GM19397 (cell line): ENCODE measurements around the gene PPP1R36.
"Not testable (repeated sequence)": the region's sequence is repeated elsewhere in the genome, so short reads cannot be mapped to it uniquely, and the experiment has no call there.

Experiments
- ATAC-seq: cut with Tn5 transposase; IDR thresholded peaks from one replicate; pipeline ENCODE4 v1.9.1; 2021; ENCODE audit warnings: mild to moderate bottlenecking, moderate library complexity; ENCODE audit not compliant: unreplicated experiment

The PPP1R36 gene

GRCh38 chr14:64517667-64518066 lies 32.1 kb upstream of the PPP1R36 start:
- ATAC-seq = not testable (repeated sequence)

GRCh38 chr14:64518229-64518628 lies 31.5 kb upstream of the PPP1R36 start:
- no peak for ATAC-seq

GRCh38 chr14:64520699-64521098 lies 29.1 kb upstream of the PPP1R36 start:
- no peak for ATAC-seq

GRCh38 chr14:64522591-64523355 lies 27.0 kb upstream of the PPP1R36 start:
- no peak for ATAC-seq

GRCh38 chr14:64525354-64525753 lies 24.4 kb upstream of the PPP1R36 start:
- ATAC-seq = no peak

- ATAC-seq = no peak
These were observed 18.2 kb upstream of the PPP1R36 start for GRCh38 chr14:64531567-64531966.

- ATAC-seq = no peak
These were observed 13.1 kb upstream of the PPP1R36 start for GRCh38 chr14:64536488-64537245.

GRCh38 chr14:64540208-64541202 lies 9.3 kb upstream of the PPP1R36 start, which contains the start of gene HSPA2:
Gene HSPA2 (plus strand): TSS chr14:64540741. CDS start chr14:64540850, 109 bp downstream.
- peak; percentile 96 for ATAC-seq

- ATAC-seq = no peak
These were observed 8.3 kb upstream of the PPP1R36 start for GRCh38 chr14:64541261-64541971.

- ATAC-seq = no peak
These were observed 7.6 kb upstream of the PPP1R36 start for GRCh38 chr14:64541972-64542835.

- no peak for ATAC-seq
These were observed 6.9 kb upstream of the PPP1R36 start for GRCh38 chr14:64542836-64543201.

GRCh38 chr14:64544607-64545312 lies 5.0 kb upstream of the PPP1R36 start:
- no peak for ATAC-seq

- ATAC-seq = no peak
These were observed 745 bp upstream of the PPP1R36 start for GRCh38 chr14:64549016-64549415.

GRCh38 chr14:64550621-64551333 lies 1.0 kb downstream of the PPP1R36 start:
- no peak for ATAC-seq

GRCh38 chr14:64554556-64554955 lies 4.8 kb downstream of the PPP1R36 start:
- ATAC-seq = no peak

GRCh38 chr14:64556526-64556925 lies 6.8 kb downstream of the PPP1R36 start:
- no peak for ATAC-seq

GRCh38 chr14:64558216-64558615 lies 8.5 kb downstream of the PPP1R36 start:
- not testable (repeated sequence) for ATAC-seq

- ATAC-seq = no peak
These were observed 11.9 kb downstream of the PPP1R36 start for GRCh38 chr14:64561631-64562030.
